Neural crest cell (in vitro differentiated cells): ENCODE results near the gene B2M. TPM values are rescaled to one million over a fixed set of nuclear protein-coding genes. Genes with fewer than 3 reads are reported as not detected.

Source experiments
- DNase-seq: peaks from one replicate; pipeline ENCODE4 v3.0.0; 2021; ENCODE audit warnings: low read depth, mixed read lengths, low spot score
- H3K27ac Mint-ChIP-seq: one replicate; pipeline ENCODE4 v1.8.0; 2021; ENCODE audit warnings: mild to moderate bottlenecking, mixed read lengths; ENCODE audit not compliant: unreplicated experiment
- H3K27me3 Mint-ChIP-seq: 2 replicates; pipeline ENCODE4 v1.8.0; 2021; ENCODE audit warnings: low read depth, mild to moderate bottlenecking, mixed read lengths
- H3K36me3 Mint-ChIP-seq: 2 replicates; pipeline ENCODE4 v1.8.0; 2021; ENCODE audit warnings: low read depth, mild to moderate bottlenecking, mixed read lengths
- H3K4me1 Mint-ChIP-seq: 2 replicates; pipeline ENCODE4 v1.8.0; 2021; ENCODE audit warnings: mixed read lengths
- H3K4me3 Mint-ChIP-seq: one replicate; pipeline ENCODE4 v1.8.0; 2021; ENCODE audit warnings: mild to moderate bottlenecking, mixed read lengths
- H3K9me3 Mint-ChIP-seq: 2 replicates; pipeline ENCODE4 v1.8.0; 2021; ENCODE audit warnings: mixed read lengths
- total RNA-seq: library from RNA; stranded (reverse); gene quantifications from 2 replicates; pipeline ENCODE4 v1.2.1, GENCODE V29; 2021
- TF ChIP-seq, protein P1 (sequence below): fragments of 200-600 bp; sonication (generic); conservative IDR thresholded peaks from 2 replicates; pipeline ENCODE4 v1.5.0; 2021; ENCODE audit warnings: antibody characterized with exemption, mild to moderate bottlenecking

B2M gene
- total RNA-seq, 1 donor from 2014 or later, result 95.2 TPM

DNA sequence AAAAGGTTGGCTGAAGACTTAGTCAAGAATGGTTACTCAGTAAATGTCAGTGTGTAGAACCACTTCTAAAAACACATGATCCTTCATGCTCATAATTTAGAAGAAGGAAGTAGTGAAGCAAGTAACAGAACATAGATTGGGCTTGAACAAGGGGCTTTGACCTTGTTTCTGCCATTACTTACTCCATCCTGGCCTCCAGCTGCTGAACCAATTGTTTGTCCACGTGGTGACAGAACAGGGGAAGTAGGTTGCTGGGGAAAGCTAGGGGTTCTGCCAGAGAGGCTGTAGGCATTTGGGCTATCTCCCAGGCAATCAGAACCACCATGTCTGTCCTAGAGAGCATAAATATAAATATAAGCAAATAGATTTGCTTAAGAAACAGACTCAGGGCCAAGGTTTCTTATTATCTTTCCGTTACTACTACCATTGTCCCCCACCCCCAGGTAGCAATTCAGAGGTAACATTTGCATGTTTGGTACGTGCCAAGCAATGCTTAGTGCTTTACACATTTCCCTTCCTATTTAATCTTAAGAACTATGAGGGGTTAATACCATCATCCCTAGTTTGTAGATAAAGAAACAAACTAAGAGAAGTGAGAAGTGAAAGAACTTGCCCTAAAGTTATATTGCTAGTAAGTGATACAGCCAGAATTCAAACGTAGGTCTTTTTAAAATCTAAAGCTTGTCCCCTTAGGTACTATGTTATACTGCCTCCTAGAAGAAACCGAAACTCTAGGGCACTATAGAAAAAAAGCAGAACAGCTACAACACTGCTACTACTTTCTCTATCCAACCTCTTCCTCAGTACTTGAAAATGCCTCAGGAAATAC is 44.9 kb upstream of the B2M start:
- Mint-ChIP-seq H3K27ac (no peak overlapping the region), H3K36me3 (no peaks in the 10 kb centered on the region)
- DNase-seq, result no peak

DNA sequence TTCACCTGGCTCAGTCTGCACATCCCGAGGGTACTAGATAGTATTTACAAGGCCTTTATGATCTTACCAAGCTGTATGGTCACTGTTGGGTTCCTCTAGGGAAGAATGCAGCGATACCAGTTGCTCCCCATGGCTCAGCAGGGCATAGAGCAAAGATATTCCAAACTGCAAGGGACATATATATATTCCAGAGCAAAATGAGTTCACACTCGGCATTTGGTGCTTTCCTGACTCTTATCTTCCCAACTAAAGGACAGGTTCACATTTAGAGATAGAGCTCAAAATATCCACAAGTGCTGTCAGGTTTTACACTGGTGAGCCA is 44.3 kb upstream of the B2M start:
- peaks cover 10% of the 10 kb centered on the region for H3K4me1 Mint-ChIP-seq

More for the DNA sequence above, 44.9 kb upstream of the B2M start:
- Mint-ChIP-seq H3K4me3 (peak overlapping the region; percentile 47), H3K9me3 (peaks cover 2% of the 10 kb centered on the region), H3K4me1 (peaks cover 14% of the 10 kb centered on the region), H3K27me3 (peaks cover 20% of the 10 kb centered on the region)
- TF ChIP-seq, protein P1, sequence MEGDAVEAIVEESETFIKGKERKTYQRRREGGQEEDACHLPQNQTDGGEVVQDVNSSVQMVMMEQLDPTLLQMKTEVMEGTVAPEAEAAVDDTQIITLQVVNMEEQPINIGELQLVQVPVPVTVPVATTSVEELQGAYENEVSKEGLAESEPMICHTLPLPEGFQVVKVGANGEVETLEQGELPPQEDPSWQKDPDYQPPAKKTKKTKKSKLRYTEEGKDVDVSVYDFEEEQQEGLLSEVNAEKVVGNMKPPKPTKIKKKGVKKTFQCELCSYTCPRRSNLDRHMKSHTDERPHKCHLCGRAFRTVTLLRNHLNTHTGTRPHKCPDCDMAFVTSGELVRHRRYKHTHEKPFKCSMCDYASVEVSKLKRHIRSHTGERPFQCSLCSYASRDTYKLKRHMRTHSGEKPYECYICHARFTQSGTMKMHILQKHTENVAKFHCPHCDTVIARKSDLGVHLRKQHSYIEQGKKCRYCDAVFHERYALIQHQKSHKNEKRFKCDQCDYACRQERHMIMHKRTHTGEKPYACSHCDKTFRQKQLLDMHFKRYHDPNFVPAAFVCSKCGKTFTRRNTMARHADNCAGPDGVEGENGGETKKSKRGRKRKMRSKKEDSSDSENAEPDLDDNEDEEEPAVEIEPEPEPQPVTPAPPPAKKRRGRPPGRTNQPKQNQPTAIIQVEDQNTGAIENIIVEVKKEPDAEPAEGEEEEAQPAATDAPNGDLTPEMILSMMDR, result no peak

DNA sequence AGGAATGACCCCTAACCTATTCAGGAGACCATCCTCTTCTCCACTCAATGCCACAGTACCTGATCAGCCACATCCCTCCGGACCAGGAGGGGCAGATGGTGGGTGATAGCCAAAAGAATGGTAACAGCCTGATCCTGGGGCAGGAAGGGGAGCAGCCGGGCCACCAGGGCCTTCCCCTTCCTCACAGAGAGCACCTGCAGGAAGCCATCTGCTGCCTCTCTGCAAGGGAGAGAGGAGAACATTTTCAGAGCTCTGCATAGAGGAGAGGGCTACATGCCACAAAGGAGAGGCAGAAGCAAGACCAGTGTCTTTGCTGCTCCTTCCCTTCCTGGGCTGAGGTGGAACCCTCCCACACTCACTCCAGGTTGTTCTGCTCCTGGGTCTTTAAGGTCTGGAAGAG is 42.4 kb upstream of the B2M start:
- Mint-ChIP-seq H3K4me1 (peaks cover 1% of the 10 kb centered on the region), H3K27me3 (peaks cover 24% of the 10 kb centered on the region), H3K9me3 (peaks cover under 1% of the 10 kb centered on the region), H3K27ac (no peak overlapping the region), H3K36me3 (no peaks in the 10 kb centered on the region), H3K4me3 (no peak overlapping the region)
- TF ChIP-seq, protein P1, result no peak
- no peak for DNase-seq

More for the DNA sequence above, 44.3 kb upstream of the B2M start:
- Mint-ChIP-seq H3K9me3 (peaks cover 2% of the 10 kb centered on the region), H3K4me3 (peak overlapping the region; percentile 47), H3K36me3 (no peaks in the 10 kb centered on the region), H3K27ac (no peak overlapping the region), H3K27me3 (peaks cover 20% of the 10 kb centered on the region)
- no peak for DNase-seq
- TF ChIP-seq, protein P1, result no peak

DNA sequence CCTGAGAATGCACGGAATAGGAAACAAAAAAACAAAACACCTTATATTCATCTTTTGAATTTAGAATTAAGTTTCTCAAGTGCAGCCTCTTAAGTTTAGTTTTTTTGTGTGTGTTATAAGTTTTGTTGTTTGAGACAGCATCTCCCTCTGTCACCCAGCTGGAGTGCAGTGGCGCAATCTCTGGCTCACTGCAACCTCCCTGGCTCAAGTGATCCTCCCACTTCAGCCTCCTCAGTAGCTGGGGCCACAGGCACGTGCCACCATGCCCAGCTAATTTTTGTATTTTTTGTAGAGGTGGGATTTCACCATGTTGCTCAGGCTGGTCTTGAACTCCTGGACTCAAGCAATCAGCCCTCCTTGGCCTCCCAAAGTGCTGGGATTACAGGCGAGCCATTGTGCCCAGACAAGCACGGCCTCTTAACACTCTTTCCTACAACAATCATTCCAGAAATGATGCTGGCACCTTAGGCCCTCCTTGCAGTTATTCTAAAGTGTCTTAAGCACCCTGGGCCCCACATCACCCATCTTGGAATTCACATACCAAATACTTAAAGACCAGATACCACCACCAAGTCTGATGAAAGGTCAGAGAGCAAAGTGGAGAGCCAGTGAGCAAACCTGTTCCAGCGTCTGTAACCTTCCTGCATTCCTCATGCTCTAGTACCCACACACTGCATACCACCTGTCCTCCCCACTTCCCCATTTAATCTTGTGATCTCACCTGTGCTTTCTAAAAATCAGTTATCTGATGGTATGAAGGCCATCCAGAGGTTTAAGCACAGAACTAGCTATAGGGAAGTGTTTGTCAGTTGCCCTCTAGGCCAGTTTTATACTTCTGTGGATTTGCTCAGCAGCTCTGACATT is 41.0 kb upstream of the B2M start:
- Mint-ChIP-seq H3K27me3 (peaks cover 29% of the 10 kb centered on the region), H3K36me3 (no peaks in the 10 kb centered on the region), H3K27ac (no peak overlapping the region), H3K4me3 (no peak overlapping the region), H3K9me3 (no peaks in the 10 kb centered on the region), H3K4me1 (no peaks in the 10 kb centered on the region)
- no peak for DNase-seq
- TF ChIP-seq, protein P1, result no peak

DNA sequence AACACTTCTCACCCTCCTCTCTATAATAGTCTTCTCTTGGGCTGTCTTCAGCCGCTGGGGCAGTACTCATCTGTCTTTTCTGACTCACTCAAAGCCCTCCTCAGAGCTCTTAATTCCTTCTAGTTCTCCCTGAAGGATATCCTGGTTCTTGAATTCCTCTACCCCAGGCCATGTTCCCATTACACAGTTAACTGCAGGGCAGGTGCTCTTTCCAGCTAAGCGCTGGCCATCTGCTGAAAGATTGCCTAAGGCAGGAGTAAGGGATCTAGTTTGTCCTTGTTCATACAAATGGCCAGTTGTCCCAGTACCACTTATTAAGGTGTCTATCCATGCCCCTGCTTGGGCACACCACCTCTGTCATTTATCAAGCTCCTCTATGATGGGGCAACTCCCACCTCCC is 37.7 kb upstream of the B2M start:
- Mint-ChIP-seq H3K36me3 (no peaks in the 10 kb centered on the region), H3K27ac (no peak overlapping the region), H3K9me3 (no peaks in the 10 kb centered on the region), H3K4me3 (no peak overlapping the region), H3K4me1 (no peaks in the 10 kb centered on the region), H3K27me3 (peaks cover 32% of the 10 kb centered on the region)
- no peak for DNase-seq
- TF ChIP-seq, protein P1, result no peak
